OCI-LY1 (cell line): Measurements from ENCODE around the gene EI24.

Experiments used
- EZH2 ChIP-seq: fragments of 200-600 bp; sonication (generic), shearing (Covaris generic); IDR thresholded peaks from 2 replicates; pipeline ENCODE4 v1.8.0; 2017; ENCODE audit warnings: borderline replicate concordance, mixed run types, mild to moderate bottlenecking, antibody characterized with exemption, low read length, moderate library complexity, mixed read lengths
- TF ChIP-seq, protein P1 (sequence below): fragments of 200-600 bp; sonication (generic), shearing (Covaris generic); IDR thresholded peaks from 2 replicates; pipeline ENCODE4 v1.5.1; 2017; ENCODE audit warnings: mild to moderate bottlenecking, antibody characterized with exemption, low read length, moderate library complexity, mixed read lengths

GRCh38 chr11:125519860-125520834 is 49.1 kb upstream of the EI24 start:
- TF ChIP-seq, protein P1, sequence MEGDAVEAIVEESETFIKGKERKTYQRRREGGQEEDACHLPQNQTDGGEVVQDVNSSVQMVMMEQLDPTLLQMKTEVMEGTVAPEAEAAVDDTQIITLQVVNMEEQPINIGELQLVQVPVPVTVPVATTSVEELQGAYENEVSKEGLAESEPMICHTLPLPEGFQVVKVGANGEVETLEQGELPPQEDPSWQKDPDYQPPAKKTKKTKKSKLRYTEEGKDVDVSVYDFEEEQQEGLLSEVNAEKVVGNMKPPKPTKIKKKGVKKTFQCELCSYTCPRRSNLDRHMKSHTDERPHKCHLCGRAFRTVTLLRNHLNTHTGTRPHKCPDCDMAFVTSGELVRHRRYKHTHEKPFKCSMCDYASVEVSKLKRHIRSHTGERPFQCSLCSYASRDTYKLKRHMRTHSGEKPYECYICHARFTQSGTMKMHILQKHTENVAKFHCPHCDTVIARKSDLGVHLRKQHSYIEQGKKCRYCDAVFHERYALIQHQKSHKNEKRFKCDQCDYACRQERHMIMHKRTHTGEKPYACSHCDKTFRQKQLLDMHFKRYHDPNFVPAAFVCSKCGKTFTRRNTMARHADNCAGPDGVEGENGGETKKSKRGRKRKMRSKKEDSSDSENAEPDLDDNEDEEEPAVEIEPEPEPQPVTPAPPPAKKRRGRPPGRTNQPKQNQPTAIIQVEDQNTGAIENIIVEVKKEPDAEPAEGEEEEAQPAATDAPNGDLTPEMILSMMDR = no peak
- no peak for TF ChIP-seq EZH2
